IgD-negative memory B cell (primary cell): ENCODE measurements around the gene UNC45A. TPM values are rescaled to one million over a fixed set of nuclear protein-coding genes. Genes with fewer than 3 reads are reported as not detected.
"Not testable (repeated sequence)": the region's sequence is repeated elsewhere in the genome, so short reads cannot be mapped to it uniquely, and the experiment has no call there.

Experiments
- H3K27ac Mint-ChIP-seq, 3 donors: one replicate each; pipeline ENCODE4 v1.8.0; 2020 to 2022; ENCODE audit warnings: mild to moderate bottlenecking in 3 of 3, mixed read lengths in 3 of 3, moderate library complexity in 1 of 3
- H3K27me3 Mint-ChIP-seq: one replicate; pipeline ENCODE4 v1.8.0; 2021; ENCODE audit warnings: mixed read lengths
- H3K36me3 Mint-ChIP-seq: one replicate; pipeline ENCODE4 v1.8.0; 2020; ENCODE audit warnings: mild to moderate bottlenecking, mixed read lengths
- H3K4me1 Mint-ChIP-seq, 3 donors: one replicate each; pipeline ENCODE4 v1.8.0; 2020 to 2022; ENCODE audit warnings: mixed read lengths in 3 of 3, mild to moderate bottlenecking in 1 of 3
- H3K4me3 Mint-ChIP-seq, 4 donors: one replicate each; pipeline ENCODE4 v1.8.0; 2020 to 2022; ENCODE audit warnings: mild to moderate bottlenecking in 4 of 4, mixed read lengths in 4 of 4, moderate library complexity in 3 of 4
- H3K9me3 Mint-ChIP-seq, 3 donors: one replicate each; pipeline ENCODE4 v1.8.0; 2020 to 2021; ENCODE audit warnings: mixed read lengths in 3 of 3, mild to moderate bottlenecking in 1 of 3
- polyA plus RNA-seq: library from polyadenylated mRNA; unstranded; fragments of 300-500 nt; fragmentation: Illumina TruSeq; gene quantifications from one replicate; pipeline ENCODE4 v1.2.3, GENCODE V29; 2021

UNC45A gene
- polyA plus RNA-seq, 1 donor from 2014 or later = 65.3 TPM

- not testable (repeated sequence) for H3K36me3 Mint-ChIP-seq, H3K27me3 Mint-ChIP-seq, H3K9me3 Mint-ChIP-seq, H3K4me1 Mint-ChIP-seq, H3K4me3 Mint-ChIP-seq, H3K27ac Mint-ChIP-seq
Measured at GRCh38 chr15:90909449-90909848, 25.6 kb upstream of the UNC45A start.

- no peaks in the 10 kb centered on the region for H3K27me3 Mint-ChIP-seq
- peaks cover 6% of the 10 kb centered on the region for H3K36me3 Mint-ChIP-seq
- no peak overlapping the region for H3K27ac Mint-ChIP-seq
- H3K4me3 Mint-ChIP-seq = no peak overlapping the region
- no peaks in the 10 kb centered on the region for H3K9me3 Mint-ChIP-seq
- H3K4me1 Mint-ChIP-seq = peaks cover 0 to 2% (median 1%) of the 10 kb centered on the region in 3 donors
Measured at GRCh38 chr15:90909976-90910375, 25.1 kb upstream of the UNC45A start.

DNA sequence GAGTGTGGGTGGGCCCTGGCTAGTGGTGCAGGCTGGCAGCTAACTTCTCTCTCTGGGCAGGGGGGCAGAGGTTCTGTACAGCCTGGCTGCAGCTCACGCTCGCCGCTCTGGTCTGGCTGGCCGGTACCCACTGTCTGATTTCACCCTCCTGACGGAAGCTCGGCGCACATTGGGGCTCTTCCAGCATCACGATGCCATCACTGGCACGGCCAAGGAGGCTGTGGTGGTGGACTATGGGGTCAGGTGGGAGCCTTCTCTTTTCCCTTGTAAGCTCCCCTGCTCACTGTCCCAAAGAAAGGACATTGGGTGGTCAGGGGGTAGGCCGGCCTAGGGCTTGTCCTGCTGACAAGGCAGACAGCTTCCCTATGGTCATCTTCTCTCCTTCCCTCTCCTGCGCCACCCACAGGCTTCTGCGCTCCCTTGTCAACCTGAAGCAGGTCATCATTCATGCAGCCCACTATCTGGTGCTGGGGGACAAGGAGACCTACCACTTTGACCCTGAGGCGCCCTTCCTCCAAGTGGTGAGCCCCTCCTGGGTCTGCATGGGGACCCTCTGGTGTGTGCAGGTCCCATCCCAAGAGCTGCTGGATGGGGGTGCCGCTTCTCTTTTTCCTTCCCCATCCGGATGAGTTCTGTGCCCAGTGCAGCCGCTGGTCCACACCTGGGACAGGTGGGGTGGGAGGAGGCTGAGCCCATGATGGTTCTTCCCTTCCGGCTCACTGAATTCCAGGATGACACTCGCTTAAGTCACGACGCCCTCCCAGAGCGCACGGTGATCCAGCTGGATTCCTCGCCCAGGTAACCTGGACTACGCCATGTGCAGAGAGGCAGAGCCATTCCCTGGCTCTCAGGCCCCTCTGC, 24.4 kb upstream of the UNC45A start:
- Mint-ChIP-seq H3K4me1 (no peaks in the 10 kb centered on the region), H3K27ac (no peak overlapping the region), H3K9me3 (no peaks in the 10 kb centered on the region), H3K4me3 (no peak overlapping the region), H3K27me3 (no peaks in the 10 kb centered on the region), H3K36me3 (peaks cover 4% of the 10 kb centered on the region)

GRCh38 chr15:90911302-90911623, 23.8 kb upstream of the UNC45A start:
- Mint-ChIP-seq H3K27me3 (no peaks in the 10 kb centered on the region), H3K9me3 (no peaks in the 10 kb centered on the region), H3K36me3 (peaks cover 4% of the 10 kb centered on the region), H3K4me1 (no peaks in the 10 kb centered on the region), H3K4me3 (no peak overlapping the region), H3K27ac (no peak overlapping the region)

DNA sequence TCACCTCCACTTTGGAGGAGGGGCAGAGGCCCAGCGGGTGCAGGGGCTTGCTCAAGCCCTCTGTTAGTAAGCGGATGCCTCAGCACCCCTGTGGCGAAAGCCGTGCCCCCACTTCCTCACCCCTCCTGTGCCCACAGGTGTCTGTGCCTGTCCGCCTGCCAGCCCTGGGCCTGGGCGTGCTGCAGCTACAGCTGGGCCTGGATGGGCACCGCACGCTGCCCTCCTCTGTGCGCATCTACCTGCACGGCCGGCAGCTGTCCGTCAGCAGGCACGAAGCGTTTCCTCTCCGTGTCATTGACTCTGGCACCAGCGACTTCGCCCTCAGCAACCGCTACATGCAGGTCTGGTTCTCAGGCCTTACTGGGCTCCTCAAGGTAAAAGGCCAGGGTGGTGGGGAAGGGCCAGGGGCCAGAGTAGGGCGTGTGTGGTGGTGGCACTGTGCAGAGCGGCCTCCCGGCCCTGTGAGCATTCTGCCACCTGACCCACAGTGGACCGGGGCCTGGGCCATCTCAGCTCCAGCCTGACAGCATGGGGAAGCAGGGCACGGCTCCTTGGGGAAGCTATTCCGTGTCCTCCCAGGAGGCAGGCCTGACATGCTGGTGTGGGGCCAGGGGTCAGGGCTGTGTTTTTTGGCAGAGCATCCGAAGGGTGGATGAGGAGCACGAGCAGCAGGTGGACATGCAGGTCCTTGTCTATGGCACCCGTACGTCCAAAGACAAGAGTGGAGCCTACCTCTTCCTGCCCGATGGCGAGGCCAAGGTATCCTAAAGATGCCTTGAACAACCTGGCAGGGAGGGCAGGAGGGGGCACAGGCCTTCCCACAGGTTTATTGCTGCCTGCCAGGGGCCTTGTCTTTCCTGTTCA, 22.9 kb upstream of the UNC45A start:
- Mint-ChIP-seq H3K36me3 (peaks cover 4% of the 10 kb centered on the region), H3K9me3 (no peaks in the 10 kb centered on the region), H3K27me3 (no peaks in the 10 kb centered on the region)

GRCh38 chr15:90912770-90913075, 22.4 kb upstream of the UNC45A start:
- Mint-ChIP-seq H3K27ac (no peak overlapping the region), H3K36me3 (peaks cover 4% of the 10 kb centered on the region), H3K4me3 (peak overlapping the region in 1 of 4 donors; percentile 27), H3K9me3 (no peaks in the 10 kb centered on the region), H3K27me3 (no peaks in the 10 kb centered on the region), H3K4me1 (peaks cover 0 to 2% (median 0%) of the 10 kb centered on the region in 3 donors)

More for the DNA sequence above, 22.9 kb upstream of the UNC45A start:
- Mint-ChIP-seq H3K27ac (peak overlapping the region in 1 of 3 donors; percentile 84), H3K4me3 (no peak overlapping the region), H3K4me1 (peaks cover 0 to under 1% (median 0%) of the 10 kb centered on the region in 3 donors)

- Mint-ChIP-seq H3K36me3 (peaks cover 4% of the 10 kb centered on the region), H3K4me1 (peaks cover 0 to 2% (median 0%) of the 10 kb centered on the region in 3 donors), H3K9me3 (no peaks in the 10 kb centered on the region), H3K4me3 (no peak overlapping the region), H3K27me3 (no peaks in the 10 kb centered on the region), H3K27ac (no peak overlapping the region)
Measured at GRCh38 chr15:90913398-90913944, 21.6 kb upstream of the UNC45A start.

DNA sequence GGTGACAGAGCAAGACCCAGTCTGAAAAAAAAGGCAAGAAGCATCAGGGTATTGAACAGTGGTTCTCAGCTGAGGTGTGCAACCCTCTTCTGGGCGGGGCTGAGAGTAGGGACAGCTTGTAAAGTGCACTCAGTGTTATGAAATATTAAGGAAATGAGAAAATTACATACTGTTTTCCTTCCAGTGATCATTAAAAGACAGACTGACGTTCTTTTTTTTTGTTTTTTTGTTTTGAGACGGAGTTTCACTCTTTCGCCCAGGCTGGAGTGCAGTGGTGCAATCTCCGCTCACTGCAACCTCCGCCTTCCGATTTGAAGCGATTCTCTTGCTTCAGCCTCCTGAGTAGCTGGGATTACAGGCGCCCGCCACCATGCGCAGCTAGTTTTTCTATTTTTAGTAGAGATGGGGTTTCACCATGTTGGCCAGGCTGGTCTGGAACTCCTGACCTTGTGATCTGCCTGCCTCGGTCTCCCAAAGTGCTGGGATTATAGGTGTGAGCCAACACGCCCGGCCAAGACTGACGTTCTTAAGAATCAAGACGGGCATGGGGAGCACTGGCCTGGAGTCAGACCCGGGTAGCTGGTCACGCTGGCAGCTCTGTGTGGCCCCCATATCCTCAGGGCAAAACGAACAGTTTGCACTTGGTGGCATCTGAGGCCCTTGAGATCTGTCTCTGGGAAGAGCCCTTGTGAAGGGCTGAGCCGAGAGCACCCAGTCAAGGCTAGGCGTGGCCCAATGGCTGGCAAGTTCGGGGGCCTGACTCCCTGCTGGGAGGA, 20.6 kb upstream of the UNC45A start:
- peaks cover 0 to 2% (median 0%) of the 10 kb centered on the region in 3 donors for H3K4me1 Mint-ChIP-seq
- no peak overlapping the region for H3K27ac Mint-ChIP-seq
- no peak overlapping the region for H3K4me3 Mint-ChIP-seq
- H3K36me3 Mint-ChIP-seq = peaks cover 5% of the 10 kb centered on the region
- no peaks in the 10 kb centered on the region for H3K27me3 Mint-ChIP-seq
- H3K9me3 Mint-ChIP-seq = no peaks in the 10 kb centered on the region

DNA sequence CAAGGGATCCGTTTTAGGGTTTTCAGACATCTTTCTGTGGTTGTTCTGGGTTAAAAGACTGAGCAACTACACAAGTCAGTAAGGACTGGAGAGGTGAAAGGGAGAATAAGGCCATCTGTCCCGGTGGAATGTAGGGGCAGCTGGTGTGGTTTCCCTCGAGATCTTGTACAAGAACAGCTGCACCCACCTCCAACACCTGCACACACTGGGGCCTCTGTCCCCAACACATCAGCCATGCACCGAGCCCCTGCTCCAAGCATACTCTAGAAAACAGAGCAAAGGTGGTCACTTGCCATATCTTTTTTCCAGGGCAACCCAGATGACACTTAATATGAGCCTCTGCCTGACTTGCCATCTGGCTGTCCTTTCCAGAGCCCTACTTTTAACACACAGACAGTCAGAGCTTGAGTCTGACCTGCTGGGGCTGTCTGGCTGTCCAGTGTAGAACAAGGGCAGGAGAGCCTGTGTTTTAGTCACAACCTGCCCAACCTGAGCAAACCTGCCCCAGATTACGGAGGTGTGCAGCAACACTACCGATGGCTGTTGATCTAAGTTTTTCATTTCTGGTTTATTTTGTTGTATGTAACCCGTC, 19.8 kb upstream of the UNC45A start:
- Mint-ChIP-seq H3K4me1 (peaks cover 0 to 2% (median 0%) of the 10 kb centered on the region in 3 donors), H3K27me3 (no peaks in the 10 kb centered on the region), H3K36me3 (peaks cover 6% of the 10 kb centered on the region), H3K27ac (no peak overlapping the region), H3K9me3 (no peaks in the 10 kb centered on the region), H3K4me3 (no peak overlapping the region)

GRCh38 chr15:90915808-90916440, 19.2 kb upstream of the UNC45A start:
- peak overlapping the region in 2 of 4 donors; percentile 25 to 37 for H3K4me3 Mint-ChIP-seq
- H3K9me3 Mint-ChIP-seq = no peaks in the 10 kb centered on the region
- peaks cover 8% of the 10 kb centered on the region for H3K36me3 Mint-ChIP-seq
- no peak overlapping the region for H3K27ac Mint-ChIP-seq
- H3K27me3 Mint-ChIP-seq = no peaks in the 10 kb centered on the region
- peaks cover 0 to 2% (median 0%) of the 10 kb centered on the region in 3 donors for H3K4me1 Mint-ChIP-seq

GRCh38 chr15:90916461-90916860, 18.6 kb upstream of the UNC45A start:
- H3K4me1 Mint-ChIP-seq = peaks cover 0 to 4% (median 0%) of the 10 kb centered on the region in 3 donors
- H3K36me3 Mint-ChIP-seq = peaks cover 8% of the 10 kb centered on the region
- peak overlapping the region in 1 of 3 donors; percentile 51 for H3K27ac Mint-ChIP-seq
- H3K27me3 Mint-ChIP-seq = no peaks in the 10 kb centered on the region
- H3K9me3 Mint-ChIP-seq = no peaks in the 10 kb centered on the region
- H3K4me3 Mint-ChIP-seq = no peak overlapping the region

- Mint-ChIP-seq H3K27me3 (no peaks in the 10 kb centered on the region), H3K36me3 (peaks cover 6% of the 10 kb centered on the region), H3K4me3 (no peak overlapping the region), H3K9me3 (no peaks in the 10 kb centered on the region), H3K4me1 (peaks cover 0 to 4% (median 0%) of the 10 kb centered on the region in 3 donors), H3K27ac (peak overlapping the region in 1 of 3 donors; percentile 93)
Measured at GRCh38 chr15:90917569-90917968, 17.5 kb upstream of the UNC45A start.

DNA sequence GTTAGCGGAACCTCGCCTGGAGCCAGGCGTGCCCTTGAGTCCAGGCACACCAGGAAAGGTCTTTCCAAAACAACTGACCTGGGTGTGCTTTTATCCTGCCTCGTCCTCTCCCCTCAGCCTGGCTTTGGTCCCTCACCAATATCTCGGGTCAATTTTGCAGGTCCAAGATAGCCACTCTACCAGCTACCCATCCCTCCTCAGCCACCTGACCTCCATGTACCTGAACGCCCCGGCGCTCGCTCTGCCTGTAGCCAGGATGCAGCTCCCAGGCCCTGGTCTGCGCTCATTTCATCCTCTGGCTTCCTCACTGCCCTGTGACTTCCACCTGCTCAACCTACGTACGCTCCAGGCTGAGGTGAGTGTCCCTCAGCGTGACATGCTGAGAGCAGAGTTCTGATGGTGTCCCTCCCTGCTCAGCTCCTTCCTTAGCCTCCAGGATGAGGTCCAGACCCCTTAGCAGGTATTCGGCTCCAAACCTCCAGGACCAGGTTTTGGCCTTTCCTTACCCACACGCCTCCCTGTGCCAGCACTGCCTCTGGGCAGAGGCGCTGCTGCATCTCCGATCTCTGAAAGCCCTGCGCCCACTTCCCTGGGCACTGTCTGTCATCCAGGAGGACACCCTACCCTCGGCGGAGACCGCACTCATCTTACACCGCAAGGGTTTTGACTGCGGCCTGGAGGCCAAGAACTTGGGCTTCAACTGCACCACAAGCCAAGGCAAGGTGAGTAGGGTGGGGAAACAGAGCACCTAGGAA, 16.9 kb upstream of the UNC45A start:
- Mint-ChIP-seq H3K27me3 (no peaks in the 10 kb centered on the region), H3K27ac (peak overlapping the region in 1 of 3 donors; percentile 93), H3K9me3 (no peaks in the 10 kb centered on the region), H3K4me1 (peaks cover 0 to 4% (median 0%) of the 10 kb centered on the region in 3 donors), H3K36me3 (peaks cover 6% of the 10 kb centered on the region), H3K4me3 (no peak overlapping the region)
